ENCODE results near the gene HLA-DRB1. TPM values are rescaled to one million over a fixed set of nuclear protein-coding genes. Genes with fewer than 3 reads are reported as not detected.

HLA-DRB1 gene
- total and polyA plus RNA-seq, 8 donors = 4.1 to 111 (median 24.2) TPM

GRCh38 chr6:32607263-32607987 lies 17.8 kb upstream of the HLA-DRB1 start:
- no peak for DNase-seq
- TF ChIP-seq POLR2AphosphoS5 (IDR thresholded peaks at IDR 0.05) (no peak), POLR2A (IDR thresholded peaks at IDR 0.05) (no peak), EP300 (IDR thresholded peaks at IDR 0.05) (no peak), CTCF (IDR thresholded peaks at IDR 0.05) (no peak)
- H3K9me3 ChIP-seq = no peaks in the 10 kb centered on the region
- no peak overlapping the region for H3K4me3 ChIP-seq
- no peak overlapping the region for H3K27ac ChIP-seq
- peaks cover 0 to 11% (median 0%) of the 10 kb centered on the region in 4 donors for H3K4me1 ChIP-seq
- 57 to 89% (median 88%) methylated on average over 3 to 4 of the region's 4 CpGs for WGBS, 5 donors
- intact Hi-C loops (cut with DNase I; ENCODE audit: low total_unique reads) = no loop called here
- H3K27me3 ChIP-seq = no peaks in the 10 kb centered on the region
- H3K36me3 ChIP-seq = no peaks in the 10 kb centered on the region

- Histone ChIP-seq H3K4me1 (peaks cover 0 to 4% (median 0%) of the 10 kb centered on the region in 4 donors), H3K27ac (no peak overlapping the region), H3K36me3 (no peaks in the 10 kb centered on the region), H3K27me3 (no peaks in the 10 kb centered on the region), H3K4me3 (no peak overlapping the region), H3K9me3 (no peaks in the 10 kb centered on the region)
- no peak for DNase-seq
- TF ChIP-seq POLR2A (IDR thresholded peaks at IDR 0.05) (no peak), EP300 (IDR thresholded peaks at IDR 0.05) (no peak), CTCF (IDR thresholded peaks at IDR 0.05) (no peak), POLR2AphosphoS5 (IDR thresholded peaks at IDR 0.05) (no peak)
- intact Hi-C loops (cut with DNase I; ENCODE audit: low total_unique reads) = no loop called here
- 0 to 25% (median 2%) methylated on average over 3 of the region's 3 CpGs for WGBS, 5 donors
Measured at GRCh38 chr6:32604434-32604877, 14.8 kb upstream of the HLA-DRB1 start.

GRCh38 chr6:32603888-32604287 lies 14.2 kb upstream of the HLA-DRB1 start:
- 3 to 26% (median 14%) methylated on average over 3 of the region's 3 CpGs for WGBS, 5 donors
- no peak for TF ChIP-seq EP300 (IDR thresholded peaks at IDR 0.05)
- no peak for TF ChIP-seq POLR2AphosphoS5 (IDR thresholded peaks at IDR 0.05)
- TF ChIP-seq POLR2A (IDR thresholded peaks at IDR 0.05) = no peak
- no peak for TF ChIP-seq CTCF (IDR thresholded peaks at IDR 0.05)

GRCh38 chr6:32603222-32603621 lies 13.6 kb upstream of the HLA-DRB1 start:
- Histone ChIP-seq H3K27me3 (no peaks in the 10 kb centered on the region), H3K4me3 (no peak overlapping the region), H3K27ac (no peak overlapping the region)

More at GRCh38 chr6:32603888-32604287, 14.2 kb upstream of the HLA-DRB1 start:
- no peaks in the 10 kb centered on the region for H3K36me3 ChIP-seq
- H3K27me3 ChIP-seq = no peaks in the 10 kb centered on the region
- H3K4me3 ChIP-seq = no peak overlapping the region
- no peak for DNase-seq
- H3K4me1 ChIP-seq = peaks cover 0 to 3% (median 0%) of the 10 kb centered on the region in 4 donors
- intact Hi-C loops (cut with DNase I; ENCODE audit: low total_unique reads) = no loop called here
- no peaks in the 10 kb centered on the region for H3K9me3 ChIP-seq
- H3K27ac ChIP-seq = no peak overlapping the region

More at GRCh38 chr6:32603222-32603621, 13.6 kb upstream of the HLA-DRB1 start:
- no peak for TF ChIP-seq EP300 (IDR thresholded peaks at IDR 0.05)
- TF ChIP-seq POLR2A (IDR thresholded peaks at IDR 0.05) = no peak
- no peak for TF ChIP-seq CTCF (IDR thresholded peaks at IDR 0.05)
- TF ChIP-seq POLR2AphosphoS5 (IDR thresholded peaks at IDR 0.05) = no peak
- no peaks in the 10 kb centered on the region for H3K36me3 ChIP-seq
- no peak for DNase-seq
- H3K9me3 ChIP-seq = no peaks in the 10 kb centered on the region
- intact Hi-C loops (cut with DNase I; ENCODE audit: low total_unique reads) = no loop called here
- WGBS, 5 donors = 45 to 82% (median 65%) methylated on average over 3 to 5 of the region's 5 CpGs
- peaks cover 0 to 3% (median 0%) of the 10 kb centered on the region in 4 donors for H3K4me1 ChIP-seq
